SU-DHL-6 (cell line): ENCODE measurements around the gene C1QTNF6.

Experiments used
- H2AFZ ChIP-seq: fragments of 200-600 bp; sonication (generic); 2 replicates; pipeline ENCODE4 v1.6.1; 2014; ENCODE audit warnings: low read depth, mild to moderate bottlenecking, moderate library complexity, mixed read lengths, antibody characterized with exemption, low read length; ENCODE audit not compliant: severe bottlenecking
- H3F3A ChIP-seq: fragments of 200-600 bp; shearing (Covaris generic); 2 replicates; pipeline ENCODE4 v1.6.0; 2016; ENCODE audit warnings: antibody characterized with exemption, mild to moderate bottlenecking; ENCODE audit not compliant: insufficient read depth
- H3K27ac ChIP-seq: fragments of 200-600 bp; sonication (generic); 2 replicates; pipeline ENCODE4 v1.5.1; 2016; ENCODE audit warnings: low read depth, mild to moderate bottlenecking, low read length, moderate library complexity, mixed read lengths
- H3K27me3 ChIP-seq: fragments of 200-600 bp; sonication (generic), shearing (Covaris generic); 2 replicates; pipeline ENCODE4 v1.6.0; 2014; ENCODE audit warnings: mild to moderate bottlenecking, low read length
- H3K36me3 ChIP-seq: fragments of 200-600 bp; sonication (generic); 2 replicates; pipeline ENCODE4 v1.6.1; 2014; ENCODE audit warnings: mild to moderate bottlenecking, low read length, mixed read lengths
- H3K4me2 ChIP-seq: fragments of 300-600, 200-600 bp; shearing (Covaris generic), sonication (generic); 2 replicates; pipeline ENCODE4 v1.6.0; 2014; ENCODE audit warnings: low read length, low read depth, mild to moderate bottlenecking; ENCODE audit not compliant: poor library complexity, severe bottlenecking
- H3K4me3 ChIP-seq: fragments of 200-600 bp; sonication (generic); 2 replicates; pipeline ENCODE4 v1.5.1; 2014; ENCODE audit warnings: antibody characterized with exemption, low read length, mild to moderate bottlenecking, mixed read lengths; ENCODE audit not compliant: insufficient read depth, poor library complexity, severe bottlenecking
- H3K79me2 ChIP-seq: fragments of 200-600 bp; sonication (generic); 2 replicates; pipeline ENCODE4 v1.6.1; 2014; ENCODE audit warnings: mild to moderate bottlenecking, low read length, moderate library complexity; ENCODE audit not compliant: insufficient read depth
- H3K9ac ChIP-seq: fragments of 200-600 bp; sonication (generic); 2 replicates; pipeline ENCODE4 v1.7.0; 2014; ENCODE audit warnings: mild to moderate bottlenecking, low read length
- H3K9me2 ChIP-seq: fragments of 200-600 bp; sonication (generic); replicated peaks from 2 replicates; pipeline ENCODE4 v1.6.1; 2014; ENCODE audit warnings: low read length; ENCODE audit not compliant: insufficient read depth
- H3K9me3 ChIP-seq: fragments of 200-600 bp; sonication (generic); 2 replicates; pipeline ENCODE4 v1.6.1; 2014; ENCODE audit warnings: low read length, mixed read lengths; ENCODE audit not compliant: insufficient read depth
- H4K20me1 ChIP-seq: fragments of 200-600 bp; sonication (generic); 2 replicates; pipeline ENCODE4 v1.6.1; 2014; ENCODE audit warnings: low read depth, mild to moderate bottlenecking, antibody characterized with exemption, low read length, moderate library complexity, mixed read lengths
- CTCF ChIP-seq: fragments of 200-600 bp; sonication (generic); IDR thresholded peaks from one replicate; pipeline ENCODE4 v1.5.1; 2017; ENCODE audit warnings: antibody characterized with exemption, mild to moderate bottlenecking, low read length, moderate library complexity; ENCODE audit not compliant: insufficient read depth, poor library complexity, severe bottlenecking
- EZH2phosphoT487 ChIP-seq: fragments of 200-600 bp; sonication (generic), shearing (Covaris generic); conservative IDR thresholded peaks from 2 replicates; pipeline ENCODE4 v1.6.1; 2018; ENCODE audit warnings: mild to moderate bottlenecking, antibody characterized with exemption, low read length, moderate library complexity, mixed read lengths

The C1QTNF6 gene

DNA sequence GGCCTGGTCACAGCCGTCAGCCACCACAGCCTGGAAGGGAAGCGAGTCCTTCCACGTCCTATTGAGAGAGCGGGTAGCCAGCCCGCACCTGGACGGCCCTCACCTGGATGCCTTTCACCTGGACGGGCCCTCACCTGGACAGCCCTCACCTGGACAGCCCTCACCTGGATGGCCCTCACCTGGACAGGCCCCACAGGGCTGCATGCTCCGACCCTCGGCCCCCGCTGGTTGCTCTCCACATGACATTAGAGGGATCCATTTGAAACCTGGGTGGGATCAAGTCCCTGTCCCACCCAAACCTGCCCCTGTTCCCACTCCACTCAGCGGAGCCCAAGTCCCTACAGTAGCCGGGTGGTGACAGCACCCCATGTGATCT, 3.7 kb downstream of the C1QTNF6 start:
- Histone ChIP-seq H3K36me3 (no peaks in the 10 kb centered on the region), H3K79me2 (no peaks in the 10 kb centered on the region), H2AFZ (no peak overlapping the region), H3K9ac (no peak overlapping the region), H3K9me2 (no peaks in the 10 kb centered on the region), H3K27me3 (no peaks in the 10 kb centered on the region), H4K20me1 (no peaks in the 10 kb centered on the region), H3K4me2 (no peak overlapping the region), H3K4me3 (no peak overlapping the region), H3K9me3 (no peaks in the 10 kb centered on the region), H3F3A (no peaks in the 10 kb centered on the region), H3K27ac (no peak overlapping the region)
- no peak for TF ChIP-seq EZH2phosphoT487

DNA sequence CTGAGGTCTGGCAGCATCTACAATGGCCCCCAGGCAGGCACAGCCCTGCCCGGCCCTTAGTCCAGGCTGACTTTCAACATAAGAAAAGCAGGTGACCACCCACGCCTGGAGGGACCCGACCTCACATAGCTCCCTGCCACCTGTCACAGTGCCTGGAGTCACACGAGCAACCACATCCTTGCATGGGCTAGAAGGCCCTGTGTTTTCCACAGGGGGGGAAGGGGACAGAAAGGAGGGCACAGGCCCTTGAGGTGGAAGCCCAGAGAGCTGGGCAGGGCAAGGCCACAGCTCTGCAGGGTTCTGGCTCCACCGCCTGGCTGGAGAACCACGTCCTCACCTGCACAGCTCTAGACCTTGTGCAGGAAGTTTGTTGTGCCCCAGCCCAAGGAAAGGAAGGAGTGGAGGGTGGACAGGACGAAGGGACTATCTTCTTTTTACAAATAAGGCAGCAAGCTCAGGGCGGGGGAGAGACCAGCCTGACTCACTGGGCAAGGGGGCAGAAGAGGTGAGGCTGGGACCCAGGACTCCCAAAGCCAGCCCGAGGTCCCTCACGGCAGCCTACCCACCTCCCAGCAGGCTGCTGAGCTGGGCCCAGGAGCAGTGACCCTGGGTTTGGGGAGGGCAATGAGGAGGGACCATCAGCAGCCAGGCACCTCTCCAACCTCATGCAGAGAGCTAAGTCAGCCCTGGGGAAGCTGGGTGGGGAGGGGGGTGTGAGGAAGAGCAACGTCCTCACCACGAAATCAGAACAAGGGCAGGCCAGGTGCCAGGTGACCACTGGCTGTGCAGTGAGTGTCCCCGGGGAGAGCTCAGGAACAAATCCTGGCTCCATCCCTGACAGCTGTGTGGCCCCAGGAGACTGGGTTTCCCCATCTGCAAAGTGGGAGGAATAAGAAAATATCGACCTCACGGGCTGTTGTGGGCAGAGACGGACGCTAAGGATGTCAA, 4.3 kb downstream of the C1QTNF6 start:
- no peak overlapping the region for H3K27ac ChIP-seq
- H2AFZ ChIP-seq: no peak overlapping the region
- no peaks in the 10 kb centered on the region for H3K36me3 ChIP-seq
- no peak overlapping the region for H3K4me2 ChIP-seq
- no peaks in the 10 kb centered on the region for H4K20me1 ChIP-seq
- H3F3A ChIP-seq: no peaks in the 10 kb centered on the region
- TF ChIP-seq EZH2phosphoT487 (no peak), CTCF (no peak)
- H3K9me2 ChIP-seq: no peaks in the 10 kb centered on the region
- H3K79me2 ChIP-seq: no peaks in the 10 kb centered on the region
- H3K9ac ChIP-seq: no peak overlapping the region
- H3K27me3 ChIP-seq: no peaks in the 10 kb centered on the region
- H3K4me3 ChIP-seq: no peak overlapping the region
- H3K9me3 ChIP-seq: no peaks in the 10 kb centered on the region

DNA sequence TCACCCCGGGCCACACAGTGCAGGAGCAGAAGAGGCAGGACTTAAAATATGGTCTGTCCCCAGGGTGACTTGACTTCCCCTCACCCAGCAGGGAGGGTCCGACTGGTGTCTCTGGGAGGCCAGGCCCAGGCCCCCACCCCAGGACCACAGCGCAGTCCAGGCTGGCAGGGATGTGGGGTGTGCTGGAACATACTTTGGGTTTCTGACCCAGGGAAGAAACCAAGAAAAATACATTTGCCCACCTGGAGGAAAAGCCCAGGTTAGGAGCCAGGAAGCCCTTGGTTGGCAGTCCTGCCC, 5.2 kb downstream of the C1QTNF6 start:
- Histone ChIP-seq H4K20me1 (no peaks in the 10 kb centered on the region), H3K4me3 (no peak overlapping the region), H2AFZ (no peak overlapping the region), H3K9me3 (no peaks in the 10 kb centered on the region), H3K36me3 (no peaks in the 10 kb centered on the region), H3K9me2 (no peaks in the 10 kb centered on the region), H3K9ac (no peak overlapping the region), H3K79me2 (no peaks in the 10 kb centered on the region), H3K4me2 (no peak overlapping the region), H3K27me3 (no peaks in the 10 kb centered on the region), H3K27ac (no peak overlapping the region), H3F3A (no peaks in the 10 kb centered on the region)
- no peak for TF ChIP-seq CTCF
- TF ChIP-seq EZH2phosphoT487: no peak

DNA sequence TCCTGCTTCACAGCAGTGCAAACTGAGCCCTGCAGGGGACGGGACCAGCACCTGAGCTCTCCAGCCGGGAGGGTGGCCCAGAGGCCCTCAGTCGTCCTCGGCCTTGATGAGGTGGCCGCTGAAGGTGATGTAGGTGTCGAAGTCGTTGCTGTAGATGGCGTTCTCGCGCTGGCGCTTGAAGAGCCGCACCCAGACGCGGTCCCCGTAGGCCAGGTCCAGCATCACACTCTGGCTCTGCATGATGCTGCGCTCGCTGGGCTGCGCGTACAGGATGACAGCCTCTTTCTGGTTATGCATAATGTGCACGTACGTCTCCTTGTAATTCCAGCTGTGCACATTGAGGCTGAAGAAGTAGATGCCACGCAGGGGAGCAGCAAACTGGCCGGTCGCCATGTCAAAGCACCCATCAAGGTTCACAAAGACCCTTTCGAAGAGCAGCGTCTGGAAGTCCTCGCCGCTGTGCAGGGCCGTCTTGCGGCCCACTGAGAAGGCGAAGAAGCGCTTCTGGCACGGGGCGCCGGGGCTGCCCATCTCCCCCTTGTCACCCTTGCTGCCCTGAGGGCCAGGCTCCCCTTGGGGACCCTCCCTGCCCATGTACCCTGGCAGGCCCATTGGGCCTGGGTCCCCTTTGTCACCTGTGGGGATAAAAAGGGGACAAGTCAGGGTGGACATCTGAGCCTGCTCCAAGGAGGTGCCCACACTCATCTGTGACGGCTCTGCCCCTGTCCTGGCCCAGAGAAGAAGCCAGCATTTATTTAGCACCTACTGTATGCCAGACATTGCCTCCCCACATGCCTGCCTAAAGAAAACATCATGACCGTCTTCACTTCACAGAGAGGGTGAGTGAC, 5.7 kb downstream of the C1QTNF6 start:
- Histone ChIP-seq H3K4me3 (no peak overlapping the region), H2AFZ (no peak overlapping the region), H3K36me3 (no peaks in the 10 kb centered on the region), H3F3A (no peaks in the 10 kb centered on the region), H3K79me2 (no peaks in the 10 kb centered on the region), H3K4me2 (no peak overlapping the region), H3K9me3 (no peaks in the 10 kb centered on the region), H4K20me1 (no peaks in the 10 kb centered on the region), H3K27me3 (no peaks in the 10 kb centered on the region), H3K27ac (no peak overlapping the region), H3K9ac (no peak overlapping the region), H3K9me2 (no peaks in the 10 kb centered on the region)
- TF ChIP-seq CTCF (no peak), EZH2phosphoT487 (no peak)
